ENCODE data around the gene SUCLG2. TPM values are rescaled to one million over a fixed set of nuclear protein-coding genes. Genes with fewer than 3 reads are reported as not detected.

SUCLG2 gene
- total RNA-seq, 1 experiment from 2014 or later: 38.5 TPM

DNA sequence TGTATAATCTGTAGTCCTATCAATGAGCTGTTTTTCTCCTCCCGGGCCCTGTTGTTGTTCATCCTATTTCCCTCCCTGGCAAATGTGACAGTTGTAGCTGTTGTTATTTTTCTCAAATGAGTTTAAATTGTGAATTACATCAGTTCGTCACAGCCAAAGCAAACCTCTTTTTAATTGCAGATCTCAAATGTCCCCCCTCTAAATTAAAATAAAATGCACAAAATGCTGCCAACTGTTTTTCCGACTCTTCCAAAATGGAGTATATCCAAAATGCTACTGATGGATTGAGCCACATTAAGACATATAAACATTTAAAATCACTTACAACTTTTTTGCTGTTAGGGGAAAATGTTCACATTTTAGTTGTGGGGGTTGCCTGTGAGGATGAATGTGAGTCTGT, 29.8 kb upstream of the SUCLG2 start:
- Histone ChIP-seq H4K5ac (ENCODE audit: insufficient read length, low read depth, low read length) (no peak overlapping the region), H3K18ac (ENCODE audit: insufficient read length, low read depth, low read length) (no peak overlapping the region), H2BK5ac (ENCODE audit: insufficient read length, low read length) (no peak overlapping the region), H3K79me1 (ENCODE audit: insufficient read depth, low read depth, low read length, poor library complexity, severe bottlenecking) (no peaks in the 10 kb centered on the region), H3K4me2 (ENCODE audit: insufficient read depth, insufficient read length, low read length) (no peak overlapping the region), H3K23me2 (ENCODE audit: insufficient read length, low read depth, low read length, poor library complexity, severe bottlenecking) (no peaks in the 10 kb centered on the region), H4K8ac (replicated peaks; ENCODE audit: insufficient read length, low read depth, low read length) (no peak overlapping the region), H3K56ac (ENCODE audit: insufficient read length, low read depth, low read length) (no peak overlapping the region), H2BK15ac (ENCODE audit: low read depth, low read length) (no peak overlapping the region), H3K9ac (ENCODE audit: extremely low read depth, insufficient read length, low read length) (no peak overlapping the region), H3T11ph (ENCODE audit: low read length) (no peak overlapping the region), H3K14ac (ENCODE audit: insufficient read depth, low read length) (no peak overlapping the region), H3K79me2 (ENCODE audit: insufficient read depth, low read length) (no peaks in the 10 kb centered on the region), H2AK5ac (ENCODE audit: insufficient read length, low read length) (no peak overlapping the region), H2AFZ (ENCODE audit: low read length) (no peak overlapping the region), H3K23ac (ENCODE audit: insufficient read length, low read depth, low read length) (no peak overlapping the region), H2BK12ac (ENCODE audit: insufficient read length, low read depth, low read length) (no peak overlapping the region), H3K4me1 (ENCODE audit: insufficient read depth, low read length) (no peaks in the 10 kb centered on the region), H4K91ac (ENCODE audit: insufficient read length, low read depth, low read length) (no peak overlapping the region), H3K27ac (ENCODE audit: insufficient read length, low read depth, low read length) (no peak overlapping the region), H4K20me1 (ENCODE audit: control insufficient read depth, insufficient read depth, insufficient read length) (no peaks in the 10 kb centered on the region), H3K9me3 (ENCODE audit: control insufficient read depth, low read depth, low read length) (no peaks in the 10 kb centered on the region), H2BK20ac (ENCODE audit: low read depth, low read length, poor library complexity, severe bottlenecking) (no peak overlapping the region), H3K27me3 (ENCODE audit: insufficient read depth, low read length) (no peaks in the 10 kb centered on the region), H3K4ac (ENCODE audit: low read depth, low read length) (no peak overlapping the region), H2BK120ac (ENCODE audit: low read depth, low read length, poor library complexity, severe bottlenecking) (no peak overlapping the region)
- no peak overlapping the region for H3K27ac Mint-ChIP-seq
- no peak for DNase-seq
- TF ChIP-seq, protein P1, sequence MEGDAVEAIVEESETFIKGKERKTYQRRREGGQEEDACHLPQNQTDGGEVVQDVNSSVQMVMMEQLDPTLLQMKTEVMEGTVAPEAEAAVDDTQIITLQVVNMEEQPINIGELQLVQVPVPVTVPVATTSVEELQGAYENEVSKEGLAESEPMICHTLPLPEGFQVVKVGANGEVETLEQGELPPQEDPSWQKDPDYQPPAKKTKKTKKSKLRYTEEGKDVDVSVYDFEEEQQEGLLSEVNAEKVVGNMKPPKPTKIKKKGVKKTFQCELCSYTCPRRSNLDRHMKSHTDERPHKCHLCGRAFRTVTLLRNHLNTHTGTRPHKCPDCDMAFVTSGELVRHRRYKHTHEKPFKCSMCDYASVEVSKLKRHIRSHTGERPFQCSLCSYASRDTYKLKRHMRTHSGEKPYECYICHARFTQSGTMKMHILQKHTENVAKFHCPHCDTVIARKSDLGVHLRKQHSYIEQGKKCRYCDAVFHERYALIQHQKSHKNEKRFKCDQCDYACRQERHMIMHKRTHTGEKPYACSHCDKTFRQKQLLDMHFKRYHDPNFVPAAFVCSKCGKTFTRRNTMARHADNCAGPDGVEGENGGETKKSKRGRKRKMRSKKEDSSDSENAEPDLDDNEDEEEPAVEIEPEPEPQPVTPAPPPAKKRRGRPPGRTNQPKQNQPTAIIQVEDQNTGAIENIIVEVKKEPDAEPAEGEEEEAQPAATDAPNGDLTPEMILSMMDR (conservative IDR thresholded peaks at IDR 0.05): no peak
- H3K27me3 Mint-ChIP-seq (ENCODE audit: low read depth): no peaks in the 10 kb centered on the region
- H3K9me3 Mint-ChIP-seq: no peaks in the 10 kb centered on the region
- no CpG with 5 or more reads among the region's 3 CpGs for WGBS (ENCODE audit: extremely low coverage, insufficient read length, low lambda C conversion rate)
- H3K4me1 Mint-ChIP-seq: peaks cover 0 to 2% of the 10 kb centered on the region in 2 experiments; a peak in 1 of 4 replicates
- no peaks in the 10 kb centered on the region for H3K36me3 Mint-ChIP-seq (ENCODE audit: insufficient read depth in 1 of 3, low read depth in 3 of 3)
- H3K4me3 Mint-ChIP-seq: no peak overlapping the region

Data from H9 (cell line).